ENCODE data around the gene CHPF2. TPM values are rescaled to one million over a fixed set of nuclear protein-coding genes. Genes with fewer than 3 reads are reported as not detected.

Gene CHPF2
- total RNA-seq, 2 experiments from 2014 or later, result 23.7 to 27.3 TPM

DNA sequence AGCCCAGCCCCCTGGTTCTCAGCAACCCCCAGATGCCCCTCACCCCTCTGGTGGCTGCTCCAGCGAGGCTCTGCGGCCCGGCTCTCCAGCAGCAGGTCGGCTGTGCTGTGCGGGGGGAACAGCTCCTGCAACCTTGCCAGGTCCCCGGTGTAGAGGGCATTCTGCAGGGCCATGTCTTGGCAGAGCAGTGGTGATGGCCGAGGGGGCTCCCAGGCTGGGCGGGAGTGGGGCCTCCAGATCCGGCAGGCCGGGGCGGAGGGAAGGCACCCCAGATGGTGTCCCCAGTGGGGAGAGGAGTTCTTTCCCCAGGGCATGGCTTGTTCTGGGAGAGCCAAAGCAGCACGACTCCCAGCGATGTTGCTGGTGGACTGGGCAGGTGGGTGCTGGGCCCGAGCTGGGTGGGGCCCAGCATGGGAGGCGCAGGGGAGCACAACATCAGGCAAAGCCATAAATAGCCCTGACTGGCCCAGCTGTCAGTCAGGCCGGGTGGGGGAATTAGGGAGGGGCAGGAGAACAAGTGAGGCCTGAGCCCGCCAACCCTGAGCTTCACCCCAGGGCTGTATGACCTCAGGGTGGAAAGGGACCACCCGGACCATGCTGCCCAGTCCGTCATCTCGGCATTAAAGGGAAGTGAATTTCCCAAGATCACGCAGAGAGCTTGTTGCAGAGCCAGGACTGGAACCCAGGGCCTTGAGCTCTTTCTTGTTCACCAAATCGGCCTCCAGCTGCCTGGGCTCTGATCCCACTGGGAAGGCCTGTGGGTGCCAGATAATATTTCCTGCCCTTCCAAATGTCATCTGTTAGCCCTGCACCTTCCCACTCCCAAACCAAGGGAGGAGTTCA, 44.7 kb upstream of the CHPF2 start:
- no peak for ATAC-seq
- intact Hi-C loops (cut with micrococcal nuclease), result no loop called here
- Mint-ChIP-seq H3K4me3 (no peak overlapping the region), H3K9me3 (no peaks in the 10 kb centered on the region), H3K27me3 (no peaks in the 10 kb centered on the region), H3K36me3 (ENCODE audit: low read depth) (no peaks in the 10 kb centered on the region), H3K4me1 (ENCODE audit: low read depth) (no peaks in the 10 kb centered on the region), H3K27ac (no peak overlapping the region)
- no peak for DNase-seq
- ChIA-PET POLR2A (interaction anchor here (0.6 to 1.0 kb wide), 2 partner anchors 9 to 1387 kb away, joined by 3 read pairs; no protein-coding TSS in a partner anchor), CTCF (interaction anchor here (0.8 to 1.3 kb wide), 2 partner anchors 22 to 57 kb away, joined by 3 read pairs; no protein-coding TSS in a partner anchor)
- TF ChIP-seq, protein P1, sequence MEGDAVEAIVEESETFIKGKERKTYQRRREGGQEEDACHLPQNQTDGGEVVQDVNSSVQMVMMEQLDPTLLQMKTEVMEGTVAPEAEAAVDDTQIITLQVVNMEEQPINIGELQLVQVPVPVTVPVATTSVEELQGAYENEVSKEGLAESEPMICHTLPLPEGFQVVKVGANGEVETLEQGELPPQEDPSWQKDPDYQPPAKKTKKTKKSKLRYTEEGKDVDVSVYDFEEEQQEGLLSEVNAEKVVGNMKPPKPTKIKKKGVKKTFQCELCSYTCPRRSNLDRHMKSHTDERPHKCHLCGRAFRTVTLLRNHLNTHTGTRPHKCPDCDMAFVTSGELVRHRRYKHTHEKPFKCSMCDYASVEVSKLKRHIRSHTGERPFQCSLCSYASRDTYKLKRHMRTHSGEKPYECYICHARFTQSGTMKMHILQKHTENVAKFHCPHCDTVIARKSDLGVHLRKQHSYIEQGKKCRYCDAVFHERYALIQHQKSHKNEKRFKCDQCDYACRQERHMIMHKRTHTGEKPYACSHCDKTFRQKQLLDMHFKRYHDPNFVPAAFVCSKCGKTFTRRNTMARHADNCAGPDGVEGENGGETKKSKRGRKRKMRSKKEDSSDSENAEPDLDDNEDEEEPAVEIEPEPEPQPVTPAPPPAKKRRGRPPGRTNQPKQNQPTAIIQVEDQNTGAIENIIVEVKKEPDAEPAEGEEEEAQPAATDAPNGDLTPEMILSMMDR (IDR thresholded peaks at IDR 0.05), result no peak

DNA sequence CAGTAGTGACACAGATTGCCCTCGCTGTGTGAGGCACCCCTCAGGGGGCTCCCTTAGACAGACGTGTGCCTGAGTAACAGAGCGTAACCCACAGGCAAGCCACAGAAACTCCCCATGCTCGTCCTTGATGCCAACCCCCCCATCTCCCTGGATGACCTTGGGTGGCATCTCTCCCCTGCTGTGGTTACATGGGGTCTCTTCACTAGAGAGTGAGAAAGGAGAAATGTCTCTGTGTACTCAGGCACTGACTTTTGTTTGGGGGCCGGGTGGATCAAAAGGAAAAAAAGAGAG, 44.1 kb upstream of the CHPF2 start:
- ChIA-PET POLR2A (interaction anchor here (0.6 kb wide), 1 partner anchor 1388 kb away, joined by 3 read pairs; no protein-coding TSS in a partner anchor), CTCF (interaction anchor here (0.8 to 1.3 kb wide), 2 partner anchors 22 to 56 kb away, joined by 3 read pairs; no protein-coding TSS in a partner anchor)
- intact Hi-C loops (cut with micrococcal nuclease), result no loop called here
- ATAC-seq (no peak), DNase-seq (no peak)
- TF ChIP-seq, protein P1 (IDR thresholded peaks at IDR 0.05), result no peak
- Mint-ChIP-seq H3K9me3 (no peaks in the 10 kb centered on the region), H3K36me3 (ENCODE audit: low read depth) (no peaks in the 10 kb centered on the region), H3K4me3 (no peak overlapping the region), H3K27me3 (no peaks in the 10 kb centered on the region), H3K27ac (no peak overlapping the region), H3K4me1 (ENCODE audit: low read depth) (no peaks in the 10 kb centered on the region)

DNA sequence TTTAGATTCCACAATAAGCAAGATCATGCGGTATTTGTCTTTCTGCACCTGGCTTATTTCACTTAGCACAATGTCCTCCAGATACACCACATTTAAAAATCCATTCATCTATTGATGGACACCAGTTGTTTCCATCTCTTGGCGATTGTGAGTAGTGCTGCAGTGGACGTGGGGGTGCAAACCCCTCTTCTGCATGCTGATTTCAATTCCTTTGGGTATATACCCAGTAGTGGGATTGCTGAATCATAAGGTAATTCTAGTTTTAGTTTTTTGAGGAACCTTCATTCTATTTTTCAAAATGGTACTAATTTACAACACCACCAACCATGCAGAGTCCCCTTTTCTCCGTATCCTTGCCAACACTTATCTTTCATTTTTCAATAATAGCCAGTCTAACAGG, 43.2 kb upstream of the CHPF2 start:
- ATAC-seq (no peak), DNase-seq (no peak)
- Mint-ChIP-seq H3K27me3 (no peaks in the 10 kb centered on the region), H3K9me3 (no peaks in the 10 kb centered on the region), H3K36me3 (ENCODE audit: low read depth) (no peaks in the 10 kb centered on the region), H3K4me1 (ENCODE audit: low read depth) (no peaks in the 10 kb centered on the region), H3K4me3 (no peak overlapping the region), H3K27ac (no peak overlapping the region)
- intact Hi-C loops (cut with micrococcal nuclease), result no loop called here
- ChIA-PET POLR2A (no interaction called here), CTCF (no interaction called here)
- TF ChIP-seq, protein P1 (IDR thresholded peaks at IDR 0.05), result no peak

DNA sequence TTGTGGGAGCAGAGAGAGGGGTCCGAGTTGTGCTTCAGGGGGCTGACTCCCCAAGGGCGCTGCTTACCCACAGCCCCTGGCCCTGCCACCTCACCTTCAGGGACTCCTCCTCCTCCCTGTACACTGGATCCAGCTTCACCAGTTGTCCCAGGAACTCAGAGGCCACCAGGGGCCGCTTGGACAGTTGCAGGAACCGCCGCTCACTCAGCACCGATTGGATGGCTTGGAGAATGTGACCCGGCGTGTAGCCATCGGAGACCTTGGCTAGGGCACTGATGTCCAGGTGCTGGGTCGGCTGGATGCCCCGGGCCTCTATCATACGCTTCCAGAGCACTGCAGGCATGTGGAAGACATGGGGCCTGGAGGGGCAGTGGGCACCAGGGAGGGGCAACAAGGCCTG, 40.7 kb upstream of the CHPF2 start:
- Mint-ChIP-seq H3K27ac (no peak overlapping the region), H3K27me3 (peaks cover 2% of the 10 kb centered on the region), H3K36me3 (ENCODE audit: low read depth) (no peaks in the 10 kb centered on the region), H3K4me1 (ENCODE audit: low read depth) (no peaks in the 10 kb centered on the region), H3K4me3 (no peak overlapping the region), H3K9me3 (no peaks in the 10 kb centered on the region)
- intact Hi-C loops (cut with micrococcal nuclease), result no loop called here
- no peak for ATAC-seq
- TF ChIP-seq, protein P1 (IDR thresholded peaks at IDR 0.05), result no peak
- ChIA-PET POLR2A (no interaction called here), CTCF (no interaction called here)
- DNase-seq, result no peak

DNA sequence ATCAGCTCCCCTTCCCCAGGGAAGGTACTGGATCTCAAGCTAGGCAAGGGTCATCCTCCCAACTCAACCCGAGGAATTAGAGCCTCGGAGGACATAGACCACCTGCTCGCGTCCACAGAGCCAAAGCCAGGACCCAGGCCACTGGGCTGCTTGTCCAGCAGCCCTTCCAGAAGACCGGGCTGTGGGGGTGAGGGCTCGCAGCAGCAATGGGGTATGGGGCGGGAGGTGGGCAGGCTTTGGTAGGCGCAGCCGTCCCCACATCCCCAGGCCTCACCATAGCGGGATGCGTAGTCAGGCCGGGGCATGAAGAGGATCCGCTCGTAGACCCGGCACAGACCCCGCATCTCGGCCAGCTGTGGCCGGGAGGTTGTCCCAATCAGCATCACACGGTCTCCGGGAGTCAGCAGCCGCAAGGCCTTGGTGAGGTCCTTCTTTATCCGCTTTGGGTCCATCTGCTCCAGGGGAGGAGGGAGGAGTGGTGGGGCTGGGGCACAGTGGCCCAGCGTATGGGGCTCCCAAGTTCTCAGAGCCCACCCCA, 40.2 kb upstream of the CHPF2 start:
- POLR2A ChIA-PET, result no interaction called here
- Mint-ChIP-seq H3K4me3 (no peak overlapping the region), H3K4me1 (ENCODE audit: low read depth) (no peaks in the 10 kb centered on the region), H3K36me3 (ENCODE audit: low read depth) (no peaks in the 10 kb centered on the region), H3K27me3 (peaks cover 2% of the 10 kb centered on the region), H3K9me3 (no peaks in the 10 kb centered on the region), H3K27ac (no peak overlapping the region)
- CTCF ChIA-PET, result no interaction called here
- ATAC-seq (no peak), DNase-seq (no peak)
- TF ChIP-seq, protein P1 (IDR thresholded peaks at IDR 0.05), result no peak
- intact Hi-C loops (cut with micrococcal nuclease), result no loop called here
